T1000 (cell line): ENCODE results near the gene CPA1.

Source experiments
- DNase-seq: peaks from one replicate; lab custom pipeline; 2025; ENCODE audit warnings: mixed read lengths; lab: John Stamatoyannopoulos, UW

Gene CPA1

DNA sequence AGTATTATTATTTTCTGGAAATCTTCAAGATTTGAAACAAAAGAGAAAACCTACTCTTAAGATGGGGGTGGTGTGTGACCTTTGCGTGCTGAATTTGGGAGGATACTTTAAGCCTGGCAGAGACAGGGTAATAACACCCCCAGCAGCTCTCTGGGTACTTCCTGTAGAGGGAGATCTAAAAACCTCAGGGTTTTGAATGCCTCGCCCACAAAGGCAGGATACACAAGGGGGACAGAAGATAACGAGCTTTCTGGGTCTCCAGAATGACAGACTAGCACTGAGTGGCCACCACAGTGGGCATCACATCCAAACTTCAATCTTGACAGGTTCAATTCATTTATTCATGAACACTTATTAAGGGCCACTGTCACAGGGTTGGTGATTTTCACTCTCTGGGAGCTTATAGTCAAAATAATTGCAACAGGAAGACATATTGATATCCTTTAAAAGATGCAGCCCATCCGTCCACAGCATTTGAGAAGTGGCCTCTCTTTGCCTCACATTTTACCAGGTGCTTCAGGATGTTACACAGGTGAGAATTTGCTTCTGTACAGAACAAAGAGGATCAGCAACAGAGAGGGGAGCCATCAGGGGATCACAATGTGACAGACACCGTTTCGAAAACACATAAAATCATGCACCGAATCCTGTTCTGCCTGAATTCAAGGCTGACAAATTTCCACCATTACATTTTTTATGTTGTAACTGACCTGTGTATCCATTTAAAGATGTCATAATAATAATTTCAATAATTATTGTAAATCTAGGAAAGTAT is 14.3 kb downstream of the CPA1 start:
- DNase-seq = no peak

GRCh38 chr7:130395421-130395820 is 15.1 kb downstream of the CPA1 start:
- no peak for DNase-seq

DNA sequence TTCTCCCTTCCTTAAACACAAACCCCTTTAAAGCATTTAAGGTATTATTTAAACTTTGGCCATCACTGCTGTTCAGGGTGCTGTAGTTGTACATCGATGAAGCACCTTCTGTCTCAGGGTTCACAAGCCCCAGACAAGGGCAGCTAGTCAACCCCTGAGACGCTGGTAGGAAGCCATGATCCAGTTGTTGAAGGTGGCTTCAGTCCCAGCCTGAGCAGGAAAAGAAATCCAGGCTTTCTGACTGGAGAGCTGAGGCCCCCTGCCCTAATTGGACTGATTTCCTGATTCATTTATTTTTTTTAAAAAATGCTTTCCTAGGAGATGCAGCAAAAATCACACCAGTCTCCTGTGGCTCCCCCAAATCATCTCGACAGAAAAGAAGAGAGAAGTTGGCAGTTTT is 15.8 kb downstream of the CPA1 start:
- DNase-seq = no peak

- DNase-seq = no peak
Observed at GRCh38 chr7:130397051-130397757, 16.9 kb downstream of the CPA1 start.

DNA sequence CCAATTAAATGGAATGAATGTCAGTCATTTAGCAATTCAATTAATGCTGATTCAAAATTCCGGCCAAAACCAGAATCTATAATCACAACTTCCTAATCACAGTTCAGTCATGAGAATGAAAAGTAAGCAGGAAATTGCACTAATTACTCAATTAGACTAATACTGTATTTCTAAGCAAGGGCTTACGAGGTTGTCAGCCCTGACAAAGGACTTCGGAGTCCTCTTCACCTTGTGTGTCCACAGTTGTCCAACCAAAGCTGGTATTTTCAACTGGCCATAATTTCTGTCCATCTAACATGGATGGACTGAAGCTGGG is 17.4 kb downstream of the CPA1 start:
- DNase-seq = no peak

DNA sequence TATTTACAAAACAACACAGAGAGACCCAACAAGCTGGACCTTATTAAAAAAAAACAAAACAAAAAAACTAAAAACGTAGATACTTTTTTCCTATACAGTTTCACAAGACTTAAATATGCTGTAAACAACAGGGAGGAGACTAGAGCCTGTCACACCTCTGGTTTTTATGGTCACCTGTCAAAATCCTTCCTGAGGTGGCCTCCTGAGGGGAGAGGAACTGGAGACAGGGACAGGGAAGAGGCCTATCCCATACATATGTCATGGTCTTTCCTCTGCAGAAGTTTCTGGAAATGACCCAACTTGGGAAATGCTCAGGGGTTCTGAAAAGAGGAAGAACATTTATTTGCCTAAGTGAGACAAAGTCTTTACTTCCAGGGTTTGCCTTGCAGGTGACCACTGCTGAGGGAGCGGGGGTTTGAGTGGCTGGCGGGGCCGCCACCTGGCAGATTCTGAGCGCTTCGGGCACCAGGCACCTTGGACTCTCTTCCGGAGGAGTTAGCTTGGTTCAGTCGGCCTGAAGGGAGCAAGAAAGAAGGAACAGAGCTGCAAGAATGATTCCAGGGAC is 18.3 kb downstream of the CPA1 start:
- no peak for DNase-seq

- DNase-seq = no peak
Observed at GRCh38 chr7:130400120-130400572, 19.9 kb downstream of the CPA1 start.

GRCh38 chr7:130401101-130401500 is 20.8 kb downstream of the CPA1 start:
- no peak for DNase-seq

GRCh38 chr7:130401578-130401977 is 21.3 kb downstream of the CPA1 start:
- no peak for DNase-seq

DNA sequence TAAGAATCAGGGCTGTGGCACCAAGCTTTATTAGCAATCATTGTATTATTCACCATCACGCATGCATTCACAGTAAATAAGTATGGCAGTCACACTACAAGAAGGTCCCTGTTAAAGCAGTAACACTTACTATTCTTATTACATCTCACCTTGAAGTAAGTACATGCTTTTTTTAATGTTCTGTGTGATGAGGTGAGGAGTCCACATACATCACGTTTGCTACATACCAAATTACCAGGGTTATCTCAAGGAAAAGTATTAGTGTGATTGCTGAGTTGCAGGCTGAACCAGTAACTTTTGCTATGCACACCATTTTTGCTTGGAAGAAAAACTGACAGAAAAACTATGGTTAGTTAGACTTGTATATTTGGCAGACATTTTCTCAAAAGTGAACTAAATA is 24.7 kb downstream of the CPA1 start:
- no peak for DNase-seq

GRCh38 chr7:130409067-130409711 is 28.9 kb downstream of the CPA1 start:
- DNase-seq = no peak

DNA sequence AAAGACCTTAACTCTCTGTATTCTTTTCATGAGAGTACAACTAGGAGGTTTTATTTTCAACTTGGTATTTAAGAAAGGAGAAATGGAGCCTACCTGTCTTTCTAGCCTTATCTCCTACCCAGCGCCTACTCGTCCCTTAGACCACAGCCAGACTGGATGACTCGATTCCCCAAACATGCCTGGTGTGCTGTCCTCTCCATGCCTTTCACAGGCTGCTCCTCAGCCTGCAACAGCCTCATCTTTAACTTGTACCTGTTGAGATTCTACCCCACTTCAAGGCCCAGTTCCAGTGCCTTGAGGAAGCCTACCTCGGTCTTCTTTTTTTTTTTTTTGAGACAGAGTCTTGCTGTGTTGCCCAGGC is 29.4 kb downstream of the CPA1 start:
- DNase-seq = no peak

DNA sequence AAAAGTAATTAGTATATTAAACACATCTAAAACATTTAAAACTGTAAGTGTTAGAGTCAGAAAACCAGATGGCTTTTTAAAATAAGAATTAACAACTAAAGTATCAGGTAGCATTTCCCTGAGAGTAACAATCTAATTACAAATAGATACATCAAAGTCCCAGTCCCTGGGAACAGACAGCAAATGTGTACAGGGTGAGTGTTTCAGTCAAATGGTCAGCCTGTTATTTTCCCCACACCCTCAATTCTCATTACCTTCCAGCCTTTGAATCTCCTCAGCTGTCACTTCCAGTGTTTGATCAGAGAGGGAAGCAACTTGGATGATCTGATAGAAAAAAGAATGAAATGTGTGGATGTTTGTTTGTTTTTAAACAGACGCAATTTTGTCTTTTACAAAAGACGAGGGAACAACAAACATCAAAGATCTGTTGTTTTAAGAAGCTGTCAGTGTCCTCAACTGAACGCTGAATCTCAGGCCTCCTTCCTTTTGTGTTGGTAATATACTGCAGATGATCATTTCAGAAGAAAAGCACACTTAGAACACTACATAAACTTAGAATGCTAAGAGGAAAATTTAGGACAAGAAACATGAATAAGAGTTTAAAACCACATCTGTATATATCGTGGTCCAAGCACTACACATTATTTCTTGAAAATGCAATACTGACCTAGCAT is 30.7 kb downstream of the CPA1 start:
- no peak for DNase-seq

DNA sequence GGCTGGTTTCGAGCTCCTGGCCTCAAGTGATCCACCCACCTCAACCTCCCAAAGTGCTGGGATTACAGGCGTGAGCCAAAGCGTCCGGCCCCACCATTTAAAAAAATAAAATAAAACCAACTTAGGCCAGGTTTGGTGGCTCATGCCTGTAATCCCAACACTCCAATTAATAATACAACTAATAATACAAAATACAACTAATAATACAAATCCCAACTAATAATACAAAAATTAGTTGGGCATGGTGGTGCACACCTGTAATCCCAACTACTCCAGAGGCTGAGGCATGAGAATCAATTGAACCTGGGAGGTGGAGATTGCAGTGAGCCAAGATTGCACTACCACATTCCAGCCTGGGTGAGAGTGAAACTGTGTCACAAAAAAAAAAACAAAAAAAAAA is 32.9 kb downstream of the CPA1 start:
- no peak for DNase-seq

DNA sequence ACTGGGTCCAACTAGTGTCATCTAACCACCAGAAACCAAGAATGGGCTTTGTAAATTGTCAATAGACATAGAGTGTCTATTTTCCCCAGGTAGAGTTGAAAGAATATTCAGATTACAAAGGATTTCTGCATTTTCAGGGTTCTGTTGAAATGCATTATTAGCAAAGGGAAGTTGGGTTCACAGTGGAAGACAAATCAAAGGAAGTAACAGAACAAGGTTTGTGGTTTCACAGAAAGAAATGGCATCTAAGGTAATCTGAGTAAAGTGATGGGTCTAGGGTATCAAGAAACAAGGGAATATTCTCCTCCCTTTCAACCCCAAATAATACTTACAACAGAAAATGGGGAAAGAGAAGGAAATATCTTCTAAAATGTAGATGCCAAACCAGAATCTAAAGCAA is 34.7 kb downstream of the CPA1 start:
- no peak for DNase-seq

- no peak for DNase-seq
Observed at GRCh38 chr7:130417213-130417612, 36.9 kb downstream of the CPA1 start.

- no peak for DNase-seq
Observed at GRCh38 chr7:130418306-130418705, 38.0 kb downstream of the CPA1 start.

DNA sequence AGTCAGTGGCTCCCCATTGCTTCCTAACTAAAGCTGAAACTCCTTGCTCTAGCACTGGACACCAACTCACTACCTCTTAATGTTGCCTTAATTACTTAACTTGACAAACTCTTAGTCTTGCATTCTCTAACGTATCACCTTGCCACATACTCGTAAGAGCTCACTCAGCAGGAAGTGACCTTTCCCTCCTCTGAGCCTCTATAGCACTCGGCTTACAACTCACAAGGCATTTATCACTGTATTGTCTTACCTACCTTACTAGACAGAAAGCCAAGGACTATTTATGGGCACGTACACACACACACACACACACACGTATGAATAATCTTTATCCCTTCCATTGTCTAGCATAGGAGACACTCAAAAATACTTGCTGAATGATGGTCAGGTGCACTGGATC is 39.4 kb downstream of the CPA1 start:
- no peak for DNase-seq

- DNase-seq = no peak
Observed at GRCh38 chr7:130420943-130421578, 40.8 kb downstream of the CPA1 start.

GRCh38 chr7:130421684-130422083 is 41.4 kb downstream of the CPA1 start:
- no peak for DNase-seq

DNA sequence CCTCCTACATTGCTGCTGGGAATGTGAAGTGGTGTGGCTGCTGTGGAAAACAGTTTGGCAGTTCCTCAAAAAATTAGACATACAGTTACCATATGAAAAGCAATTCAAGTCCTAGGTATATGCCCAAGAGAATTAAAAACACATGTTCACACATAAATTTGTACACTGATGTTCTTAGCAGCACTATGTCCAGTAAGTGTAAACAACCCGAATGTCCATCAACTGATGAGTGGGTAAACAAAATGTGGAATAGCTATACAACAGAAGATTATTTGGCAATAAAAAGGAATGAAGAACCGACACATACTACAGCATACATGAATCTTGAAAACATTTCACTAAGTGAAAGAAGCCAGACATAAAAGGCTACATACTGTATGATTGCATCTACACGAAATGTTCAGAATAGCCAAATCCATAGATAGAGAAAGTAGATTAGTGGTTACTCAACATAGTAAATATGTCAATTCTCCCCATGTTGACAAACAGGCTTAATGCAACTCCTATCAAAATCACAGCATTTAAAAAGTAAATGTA is 43.3 kb downstream of the CPA1 start:
- no peak for DNase-seq

DNA sequence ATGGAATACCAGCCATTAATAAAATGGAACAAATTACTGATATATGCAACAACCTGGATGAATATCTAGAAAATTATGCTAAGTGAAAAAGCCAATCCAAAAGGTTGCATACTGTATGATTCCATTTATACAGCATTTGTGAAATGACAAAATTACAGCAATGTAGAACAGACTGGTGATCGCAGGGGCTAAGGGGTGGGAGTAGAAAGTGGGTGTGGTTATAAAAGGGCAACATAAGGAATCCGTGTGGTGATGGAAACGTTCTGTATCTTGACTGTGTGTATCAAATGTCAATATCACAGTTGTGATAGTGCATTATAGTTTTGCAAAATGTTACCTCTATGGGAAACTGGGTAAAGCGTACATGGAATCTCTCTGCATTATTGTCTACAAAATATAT is 45.5 kb downstream of the CPA1 start:
- DNase-seq = no peak
